Spleen (tissue), 7 donors: ENCODE results near the gene ROBO1.

ENCODE experiments used
- CTCF ChIP-seq, 11 experiments: fragments of 200-600 bp in 7 of 11; fragments of 450-650 bp in 4 of 11; sonication (generic) in 4 of 11; IDR thresholded peaks in 8 of 11; conservative IDR thresholded peaks in 3 of 11; 1 replicate in 7 of 11; 2 replicates in 4 of 11; pipeline versions ENCODE4 v1.4.0 to v1.8.0; 2016 to 2021; ENCODE audit warnings: antibody characterized with exemption in 11 of 11, inconsistent platforms in 4 of 11, mild to moderate bottlenecking in 1 of 11
- POLR2A ChIP-seq, 3 donors: fragments of 450-650 bp; IDR thresholded peaks; one replicate each; pipeline ENCODE4 v1.5.1; 2017; ENCODE audit warnings: antibody characterized with exemption in 3 of 3, mild to moderate bottlenecking in 1 of 3
- donor health status: DM: no; HTN: no; CAD: no; lungs with moderate emphysema.
- donor health status: DM: no; HTN: no; CAD: no.
- donor health status: DM: no; HTN: no; CAD: no.

DNA sequence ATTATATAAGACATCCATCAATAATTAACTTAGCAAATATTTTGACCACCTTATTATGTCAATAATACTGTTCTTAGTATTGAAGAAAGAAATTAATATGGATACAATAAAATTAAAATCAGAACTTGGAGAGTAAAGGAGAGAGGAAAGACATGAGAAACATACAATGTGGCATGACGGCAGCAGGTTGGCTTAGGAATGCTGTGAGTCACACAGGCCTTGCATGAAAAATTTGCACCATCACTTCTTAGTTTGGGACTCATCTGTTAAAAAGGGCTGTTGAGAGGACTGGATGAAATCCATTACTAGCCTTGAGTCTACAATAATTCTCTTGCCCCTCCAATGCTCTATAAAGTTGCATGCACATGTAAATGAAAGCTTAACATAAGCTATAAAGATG, 880.8 kb downstream of the ROBO1 start:
- TF ChIP-seq POLR2A (IDR thresholded peaks at IDR 0.05) (no peak), CTCF (IDR thresholded peaks at IDR 0.05 in 8 of 11, conservative IDR thresholded peaks at IDR 0.05 in 3 of 11) (no peak)
